K562 (cell line): ENCODE measurements around the gene RARRES2.

Source experiments
- PHF8 ChIP-seq: fragments of 200-600 bp; sonication (generic); IDR thresholded peaks from 2 replicates; pipeline ENCODE4 v1.6.1; 2012; ENCODE audit warnings: mixed run types, mild to moderate bottlenecking, inconsistent platforms, low read length, moderate library complexity, borderline replicate concordance
- SMC3 ChIP-seq: conservative IDR thresholded peaks from 2 replicates; pipeline ENCODE4 v1.6.1; 2011; ENCODE audit warnings: low read depth, low read length, improper control_type of control experiment; ENCODE audit not compliant: insufficient read depth
- ZNF224 ChIP-seq: sonication (generic); formaldehyde crosslinking; IDR thresholded peaks from 2 replicates; pipeline ENCODE4 v1.8.0; 2022; ENCODE audit warnings: mild to moderate bottlenecking, missing genetic modification reagents
- TF ChIP-seq, protein P1 (sequence below): sonication (generic); formaldehyde crosslinking; IDR thresholded peaks from 2 replicates; pipeline ENCODE4 v1.8.1; 2023; ENCODE audit warnings: mild to moderate bottlenecking, missing genetic modification reagents
- TF ChIP-seq, protein P2 (sequence below): fragments of 450-650 bp; formaldehyde crosslinking; IDR thresholded peaks from 2 replicates; pipeline ENCODE4 v1.4.0; 2022; ENCODE audit warnings: mild to moderate bottlenecking, moderate library complexity
- TF ChIP-seq, protein P3 (sequence below): sonication (generic); formaldehyde crosslinking; IDR thresholded peaks from 2 replicates; pipeline ENCODE4 v1.8.0; 2022; ENCODE audit warnings: mild to moderate bottlenecking, missing genetic modification reagents
- TF ChIP-seq, protein P4 (sequence below): IDR thresholded peaks from 2 replicates; pipeline ENCODE4 v1.6.1; 2012; ENCODE audit warnings: low read depth, low read length, improper control_type of control experiment, borderline replicate concordance

DNA sequence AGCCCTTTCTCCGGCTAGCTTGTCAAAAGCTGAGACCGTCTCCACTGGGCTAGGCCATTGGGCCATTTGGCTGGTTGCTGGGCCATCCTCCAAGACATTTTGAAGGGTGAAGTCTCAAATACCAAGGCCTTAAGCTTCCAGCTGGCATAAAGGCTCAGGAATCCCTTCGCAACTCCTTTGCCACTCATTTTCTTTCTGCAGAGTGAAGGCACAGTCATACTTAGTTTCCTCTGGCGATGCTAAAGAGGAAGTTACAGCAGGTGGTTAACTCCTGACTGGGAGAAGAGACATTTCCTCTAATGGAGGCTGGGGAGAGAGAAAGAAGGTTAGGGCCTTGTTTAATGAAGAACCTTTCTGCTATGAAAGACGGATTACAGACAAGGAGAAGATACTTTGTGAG lies 22.4 kb upstream of the RARRES2 start:
- TF ChIP-seq, protein P1, sequence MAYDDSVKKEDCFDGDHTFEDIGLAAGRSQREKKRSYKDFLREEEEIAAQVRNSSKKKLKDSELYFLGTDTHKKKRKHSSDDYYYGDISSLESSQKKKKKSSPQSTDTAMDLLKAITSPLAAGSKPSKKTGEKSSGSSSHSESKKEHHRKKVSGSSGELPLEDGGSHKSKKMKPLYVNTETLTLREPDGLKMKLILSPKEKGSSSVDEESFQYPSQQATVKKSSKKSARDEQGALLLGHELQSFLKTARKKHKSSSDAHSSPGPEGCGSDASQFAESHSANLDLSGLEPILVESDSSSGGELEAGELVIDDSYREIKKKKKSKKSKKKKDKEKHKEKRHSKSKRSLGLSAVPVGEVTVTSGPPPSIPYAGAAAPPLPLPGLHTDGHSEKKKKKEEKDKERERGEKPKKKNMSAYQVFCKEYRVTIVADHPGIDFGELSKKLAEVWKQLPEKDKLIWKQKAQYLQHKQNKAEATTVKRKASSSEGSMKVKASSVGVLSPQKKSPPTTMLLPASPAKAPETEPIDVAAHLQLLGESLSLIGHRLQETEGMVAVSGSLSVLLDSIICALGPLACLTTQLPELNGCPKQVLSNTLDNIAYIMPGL (CRISPR knock-in tag): no peak
- TF ChIP-seq SMC3 (no peak), ZNF224 (no peak), PHF8 (no peak)
- TF ChIP-seq, protein P2, sequence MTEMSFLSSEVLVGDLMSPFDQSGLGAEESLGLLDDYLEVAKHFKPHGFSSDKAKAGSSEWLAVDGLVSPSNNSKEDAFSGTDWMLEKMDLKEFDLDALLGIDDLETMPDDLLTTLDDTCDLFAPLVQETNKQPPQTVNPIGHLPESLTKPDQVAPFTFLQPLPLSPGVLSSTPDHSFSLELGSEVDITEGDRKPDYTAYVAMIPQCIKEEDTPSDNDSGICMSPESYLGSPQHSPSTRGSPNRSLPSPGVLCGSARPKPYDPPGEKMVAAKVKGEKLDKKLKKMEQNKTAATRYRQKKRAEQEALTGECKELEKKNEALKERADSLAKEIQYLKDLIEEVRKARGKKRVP (CRISPR knock-in tag): no peak
- TF ChIP-seq, protein P3, sequence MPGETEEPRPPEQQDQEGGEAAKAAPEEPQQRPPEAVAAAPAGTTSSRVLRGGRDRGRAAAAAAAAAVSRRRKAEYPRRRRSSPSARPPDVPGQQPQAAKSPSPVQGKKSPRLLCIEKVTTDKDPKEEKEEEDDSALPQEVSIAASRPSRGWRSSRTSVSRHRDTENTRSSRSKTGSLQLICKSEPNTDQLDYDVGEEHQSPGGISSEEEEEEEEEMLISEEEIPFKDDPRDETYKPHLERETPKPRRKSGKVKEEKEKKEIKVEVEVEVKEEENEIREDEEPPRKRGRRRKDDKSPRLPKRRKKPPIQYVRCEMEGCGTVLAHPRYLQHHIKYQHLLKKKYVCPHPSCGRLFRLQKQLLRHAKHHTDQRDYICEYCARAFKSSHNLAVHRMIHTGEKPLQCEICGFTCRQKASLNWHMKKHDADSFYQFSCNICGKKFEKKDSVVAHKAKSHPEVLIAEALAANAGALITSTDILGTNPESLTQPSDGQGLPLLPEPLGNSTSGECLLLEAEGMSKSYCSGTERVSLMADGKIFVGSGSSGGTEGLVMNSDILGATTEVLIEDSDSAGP (CRISPR knock-in tag): no peak
- TF ChIP-seq, protein P4, sequence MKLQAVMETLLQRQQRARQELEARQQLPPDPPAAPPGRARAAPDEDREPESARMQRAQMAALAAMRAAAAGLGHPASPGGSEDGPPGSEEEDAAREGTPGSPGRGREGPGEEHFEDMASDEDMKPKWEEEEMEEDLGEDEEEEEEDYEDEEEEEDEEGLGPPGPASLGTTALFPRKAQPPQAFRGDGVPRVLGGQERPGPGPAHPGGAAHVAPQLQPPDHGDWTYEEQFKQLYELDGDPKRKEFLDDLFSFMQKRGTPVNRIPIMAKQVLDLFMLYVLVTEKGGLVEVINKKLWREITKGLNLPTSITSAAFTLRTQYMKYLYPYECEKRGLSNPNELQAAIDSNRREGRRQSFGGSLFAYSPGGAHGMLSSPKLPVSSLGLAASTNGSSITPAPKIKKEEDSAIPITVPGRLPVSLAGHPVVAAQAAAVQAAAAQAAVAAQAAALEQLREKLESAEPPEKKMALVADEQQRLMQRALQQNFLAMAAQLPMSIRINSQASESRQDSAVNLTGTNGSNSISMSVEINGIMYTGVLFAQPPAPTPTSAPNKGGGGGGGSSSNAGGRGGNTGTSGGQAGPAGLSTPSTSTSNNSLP: no peak
